Ureter (tissue), 1 donor: ENCODE results near the gene SFT2D1. TPM values are rescaled to one million over a fixed set of nuclear protein-coding genes. Genes with fewer than 3 reads are reported as not detected.

Experiments
- DNase-seq: peaks from one replicate; pipeline ENCODE4 v3.0.0-alpha.2; 2020; ENCODE audit warnings: low spot score
- total RNA-seq: library from RNA; stranded (reverse); gene quantifications from one replicate; pipeline ENCODE4 v1.2.4, GENCODE V29; 2023
- donor health status: DM: yes; HTN: yes; CAD: no.

SFT2D1 gene
- total RNA-seq, 1 donor from 2014 or later = 49.7 TPM

- no peak for DNase-seq
Measured at GRCh38 chr6:166307082-166308032, 35.0 kb downstream of the SFT2D1 start.

- DNase-seq = no peak
Measured at GRCh38 chr6:166306378-166307081, 35.8 kb downstream of the SFT2D1 start.

GRCh38 chr6:166305562-166306117, 36.7 kb downstream of the SFT2D1 start:
- DNase-seq = no peak

GRCh38 chr6:166304106-166304505, 38.2 kb downstream of the SFT2D1 start:
- no peak for DNase-seq

- no peak for DNase-seq
Measured at GRCh38 chr6:166301611-166302529, 40.5 kb downstream of the SFT2D1 start.

- DNase-seq = no peak
Measured at GRCh38 chr6:166300357-166300987, 41.9 kb downstream of the SFT2D1 start.

- DNase-seq = no peak
Measured at GRCh38 chr6:166297606-166298005, 44.7 kb downstream of the SFT2D1 start.

GRCh38 chr6:166296035-166296883, 46.1 kb downstream of the SFT2D1 start:
- no peak for DNase-seq

GRCh38 chr6:166293731-166294584, 48.4 kb downstream of the SFT2D1 start:
- no peak for DNase-seq

GRCh38 chr6:166289207-166290060, 52.9 kb downstream of the SFT2D1 start:
- DNase-seq = no peak

GRCh38 chr6:166286839-166287271, 55.5 kb downstream of the SFT2D1 start:
- no peak for DNase-seq

GRCh38 chr6:166285233-166285632, 57.1 kb downstream of the SFT2D1 start:
- no peak for DNase-seq

GRCh38 chr6:166284640-166285039, 57.7 kb downstream of the SFT2D1 start:
- no peak for DNase-seq

GRCh38 chr6:166282394-166283032, 59.8 kb downstream of the SFT2D1 start:
- no peak for DNase-seq

- DNase-seq = no peak
Measured at GRCh38 chr6:166281104-166281503, 61.2 kb downstream of the SFT2D1 start.

GRCh38 chr6:166279393-166279679, 63.0 kb downstream of the SFT2D1 start:
- no peak for DNase-seq

- DNase-seq = no peak
Measured at GRCh38 chr6:166278579-166279392, 63.6 kb downstream of the SFT2D1 start.
